Measurements from ENCODE around the gene GALNT2.

GALNT2 gene

DNA sequence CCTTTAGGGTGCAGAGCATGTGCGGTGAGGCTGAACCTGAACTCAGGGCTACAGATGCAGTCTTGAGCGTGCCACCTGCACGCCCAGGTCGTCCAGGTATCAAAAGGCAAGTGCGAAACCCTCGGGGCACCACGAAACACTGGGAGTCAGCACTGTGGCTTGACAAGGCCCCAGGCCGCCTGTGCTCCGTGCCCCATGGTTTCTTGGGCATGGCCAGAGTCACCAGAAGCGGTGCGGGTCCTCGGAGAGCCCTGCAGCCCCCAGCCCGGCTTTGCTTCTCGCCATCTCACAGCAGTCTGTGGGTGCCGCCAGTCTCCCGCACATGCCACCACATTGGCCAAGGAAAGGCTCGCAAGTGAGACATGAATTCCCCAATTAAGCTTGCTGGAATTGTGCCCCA is 241.8 kb downstream of the GALNT2 start:
- no peaks in the 10 kb centered on the region for H3K36me3 Mint-ChIP-seq (ENCODE audit: low read depth)
- H3K9me3 Mint-ChIP-seq = no peaks in the 10 kb centered on the region
- peaks cover 27% of the 10 kb centered on the region for H3K4me1 Mint-ChIP-seq (ENCODE audit: low read depth)
- H3K27me3 Mint-ChIP-seq = peaks cover 4% of the 10 kb centered on the region
- H3K27ac Mint-ChIP-seq = no peak overlapping the region
- H3K4me3 Mint-ChIP-seq = no peak overlapping the region

DNA sequence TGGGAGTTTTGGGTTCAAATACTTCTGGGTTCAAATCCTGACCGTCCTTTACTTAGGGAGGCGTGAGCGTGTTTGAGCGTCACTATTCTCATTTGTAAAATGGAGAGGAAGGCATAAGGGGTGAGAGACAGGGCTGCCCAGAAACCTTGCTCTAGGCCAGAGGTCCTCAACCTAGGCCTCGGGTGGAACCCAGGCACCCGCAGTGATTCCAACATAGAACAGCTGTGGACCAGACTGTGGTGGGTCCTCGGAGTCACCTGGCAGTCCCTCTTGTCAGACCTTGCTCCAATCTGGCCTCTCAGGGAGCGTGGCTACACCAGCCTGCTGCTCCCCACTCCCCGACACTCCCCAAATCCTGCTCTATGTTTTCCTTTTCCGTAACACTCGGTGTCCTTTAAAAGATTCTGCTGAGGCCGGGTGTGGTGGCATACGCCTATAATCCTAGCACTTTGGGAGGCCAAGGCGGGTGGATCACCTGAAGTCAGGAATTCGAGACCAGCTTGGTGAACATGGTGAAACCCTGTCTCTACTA is 242.7 kb downstream of the GALNT2 start:
- Mint-ChIP-seq H3K9me3 (no peaks in the 10 kb centered on the region), H3K27me3 (peaks cover 4% of the 10 kb centered on the region), H3K4me3 (no peak overlapping the region), H3K4me1 (ENCODE audit: low read depth) (peaks cover 19% of the 10 kb centered on the region), H3K27ac (no peak overlapping the region), H3K36me3 (ENCODE audit: low read depth) (no peaks in the 10 kb centered on the region)

DNA sequence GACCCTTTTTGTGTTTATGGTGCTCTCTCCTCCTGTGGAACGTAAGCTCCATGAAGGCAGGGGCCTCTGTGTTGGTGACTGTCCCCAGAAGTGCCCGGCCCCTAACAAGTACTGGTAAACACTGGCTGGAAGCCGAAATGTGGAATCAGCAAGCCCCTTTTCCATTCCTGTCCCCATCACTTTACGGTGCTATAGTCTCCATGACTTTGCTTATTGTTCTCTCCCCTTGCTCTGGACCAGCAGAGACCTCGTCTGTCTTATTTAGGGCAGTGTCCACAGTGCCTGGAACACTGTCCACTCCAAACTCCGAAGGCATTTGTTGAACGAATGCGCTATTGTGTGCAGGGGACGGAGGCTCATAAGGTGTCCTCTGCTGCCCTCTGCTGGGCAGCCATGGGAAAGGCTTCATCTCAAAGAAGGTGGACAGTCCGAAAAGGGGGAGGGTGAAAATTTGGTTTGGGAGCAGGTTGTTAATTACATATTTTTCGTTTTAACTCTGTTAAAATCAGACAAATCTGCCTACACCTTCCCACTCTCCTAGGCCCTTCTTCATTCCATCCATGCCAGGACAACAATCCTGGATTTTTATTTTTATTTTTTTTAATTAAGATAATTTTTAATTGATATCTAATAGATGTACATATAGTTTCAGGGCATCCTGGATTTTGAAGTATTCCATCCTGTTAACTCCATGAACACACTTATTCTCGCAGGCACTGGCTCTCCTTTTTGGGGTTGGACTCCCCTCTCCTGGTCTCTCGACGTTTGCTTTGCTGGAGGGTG is 243.5 kb downstream of the GALNT2 start:
- H3K9me3 Mint-ChIP-seq = no peaks in the 10 kb centered on the region
- H3K4me1 Mint-ChIP-seq (ENCODE audit: low read depth) = peaks cover 15% of the 10 kb centered on the region
- peaks cover 4% of the 10 kb centered on the region for H3K27me3 Mint-ChIP-seq
- no peak overlapping the region for H3K4me3 Mint-ChIP-seq
- no peak overlapping the region for H3K27ac Mint-ChIP-seq
- no peaks in the 10 kb centered on the region for H3K36me3 Mint-ChIP-seq (ENCODE audit: low read depth)

DNA sequence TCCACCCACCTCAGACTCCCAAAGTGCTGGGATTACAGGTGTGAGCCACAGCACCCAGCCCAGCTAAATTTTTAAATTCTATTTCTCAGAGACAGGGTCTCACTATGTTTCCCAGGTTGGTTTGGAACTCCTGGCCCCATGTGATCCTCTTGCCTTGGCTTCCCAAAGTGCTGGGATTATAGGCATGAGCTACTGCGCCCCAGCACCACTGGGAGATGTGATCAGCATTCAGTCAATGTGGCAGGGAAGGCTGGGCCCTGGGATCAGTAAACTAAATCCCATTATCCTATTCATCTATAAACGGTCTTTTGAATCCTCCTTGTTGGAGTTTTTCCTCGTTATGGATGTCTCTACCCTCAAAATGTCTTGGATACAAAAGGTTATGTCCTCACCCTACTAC is 245.6 kb downstream of the GALNT2 start:
- no peak overlapping the region for H3K27ac Mint-ChIP-seq
- H3K4me3 Mint-ChIP-seq = no peak overlapping the region
- H3K9me3 Mint-ChIP-seq = no peaks in the 10 kb centered on the region
- peaks cover 3% of the 10 kb centered on the region for H3K4me1 Mint-ChIP-seq (ENCODE audit: low read depth)
- peaks cover 4% of the 10 kb centered on the region for H3K27me3 Mint-ChIP-seq
- H3K36me3 Mint-ChIP-seq (ENCODE audit: low read depth) = no peaks in the 10 kb centered on the region

DNA sequence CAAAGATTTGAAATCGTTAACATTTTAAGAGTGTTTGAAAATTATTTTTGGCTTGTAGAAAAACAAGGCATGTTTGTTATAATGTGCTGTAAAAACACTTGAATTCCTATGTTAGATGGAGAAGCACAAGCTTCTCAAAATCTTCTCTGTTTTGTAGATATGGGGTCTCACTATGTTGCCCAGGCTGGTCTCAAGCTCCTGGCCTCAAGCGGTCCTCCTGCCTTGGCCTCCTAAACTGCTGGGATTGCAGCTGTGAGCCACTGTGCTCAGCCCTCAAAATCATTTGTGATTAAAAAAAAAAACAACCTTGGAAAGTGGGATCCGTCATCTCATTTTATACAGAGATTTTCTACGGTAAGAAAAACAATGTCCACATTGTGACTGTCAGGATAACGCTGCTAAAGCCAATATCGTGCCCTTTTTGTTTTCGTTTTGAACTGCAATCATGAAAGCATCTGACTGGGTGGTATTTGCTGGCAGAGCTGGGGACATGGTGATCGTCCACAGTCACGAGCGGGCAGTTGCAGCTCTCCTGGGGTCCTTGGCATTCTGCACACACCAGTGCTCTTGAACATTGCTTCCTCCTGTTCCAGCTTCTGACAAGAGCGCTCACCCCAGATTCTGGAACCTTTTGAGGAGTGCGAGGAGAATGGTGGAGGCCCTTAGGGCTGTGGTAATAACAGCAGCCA is 246.6 kb downstream of the GALNT2 start:
- no peak overlapping the region for H3K4me3 Mint-ChIP-seq
- H3K36me3 Mint-ChIP-seq (ENCODE audit: low read depth) = no peaks in the 10 kb centered on the region
- peaks cover 4% of the 10 kb centered on the region for H3K27me3 Mint-ChIP-seq
- H3K9me3 Mint-ChIP-seq = no peaks in the 10 kb centered on the region
- no peak overlapping the region for H3K27ac Mint-ChIP-seq
- H3K4me1 Mint-ChIP-seq (ENCODE audit: low read depth) = peaks cover 3% of the 10 kb centered on the region

DNA sequence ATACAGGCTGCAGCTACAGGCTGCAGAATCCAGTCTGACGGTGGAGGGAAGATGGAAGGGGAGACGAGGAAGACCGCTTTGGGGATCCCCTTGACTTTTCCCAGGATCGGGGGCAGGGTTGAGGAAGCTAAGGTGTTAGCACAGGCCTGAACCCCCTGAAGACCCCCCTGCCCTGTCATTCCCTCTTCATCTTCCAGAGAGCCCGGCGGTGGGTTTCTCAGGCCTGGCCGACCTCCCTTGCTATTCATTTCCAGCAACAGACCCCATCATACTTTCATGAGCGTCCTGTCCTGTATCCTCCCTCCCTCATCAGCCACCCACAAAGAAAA is 247.1 kb downstream of the GALNT2 start:
- H3K36me3 Mint-ChIP-seq (ENCODE audit: low read depth) = no peaks in the 10 kb centered on the region
- peaks cover 4% of the 10 kb centered on the region for H3K27me3 Mint-ChIP-seq
- no peaks in the 10 kb centered on the region for H3K9me3 Mint-ChIP-seq
- no peak overlapping the region for H3K4me3 Mint-ChIP-seq
- H3K27ac Mint-ChIP-seq = no peak overlapping the region
- H3K4me1 Mint-ChIP-seq (ENCODE audit: low read depth) = peaks cover 3% of the 10 kb centered on the region

DNA sequence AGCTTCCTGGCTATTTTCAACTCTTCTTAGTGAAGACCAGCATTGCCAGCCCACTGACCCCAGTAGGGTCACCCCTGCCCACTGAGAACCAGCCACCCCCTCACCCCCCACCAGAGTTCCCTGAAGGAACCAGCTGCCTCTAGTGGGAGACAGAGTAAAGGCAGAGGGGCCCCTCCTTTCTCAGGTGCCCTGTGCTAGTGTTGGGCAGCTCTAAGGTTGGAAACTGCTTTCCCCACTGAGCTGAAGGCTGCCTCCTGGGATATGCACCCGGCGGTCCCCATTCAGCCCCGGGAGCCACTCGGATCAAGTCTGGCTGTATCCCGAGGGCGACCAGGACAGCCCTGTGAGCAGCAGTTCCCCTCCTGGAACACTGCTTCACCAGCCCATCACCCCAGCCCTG is 248.1 kb downstream of the GALNT2 start:
- Mint-ChIP-seq H3K4me1 (ENCODE audit: low read depth) (peaks cover 3% of the 10 kb centered on the region), H3K4me3 (no peak overlapping the region), H3K36me3 (ENCODE audit: low read depth) (no peaks in the 10 kb centered on the region), H3K27ac (no peak overlapping the region), H3K27me3 (peaks cover 4% of the 10 kb centered on the region), H3K9me3 (no peaks in the 10 kb centered on the region)

DNA sequence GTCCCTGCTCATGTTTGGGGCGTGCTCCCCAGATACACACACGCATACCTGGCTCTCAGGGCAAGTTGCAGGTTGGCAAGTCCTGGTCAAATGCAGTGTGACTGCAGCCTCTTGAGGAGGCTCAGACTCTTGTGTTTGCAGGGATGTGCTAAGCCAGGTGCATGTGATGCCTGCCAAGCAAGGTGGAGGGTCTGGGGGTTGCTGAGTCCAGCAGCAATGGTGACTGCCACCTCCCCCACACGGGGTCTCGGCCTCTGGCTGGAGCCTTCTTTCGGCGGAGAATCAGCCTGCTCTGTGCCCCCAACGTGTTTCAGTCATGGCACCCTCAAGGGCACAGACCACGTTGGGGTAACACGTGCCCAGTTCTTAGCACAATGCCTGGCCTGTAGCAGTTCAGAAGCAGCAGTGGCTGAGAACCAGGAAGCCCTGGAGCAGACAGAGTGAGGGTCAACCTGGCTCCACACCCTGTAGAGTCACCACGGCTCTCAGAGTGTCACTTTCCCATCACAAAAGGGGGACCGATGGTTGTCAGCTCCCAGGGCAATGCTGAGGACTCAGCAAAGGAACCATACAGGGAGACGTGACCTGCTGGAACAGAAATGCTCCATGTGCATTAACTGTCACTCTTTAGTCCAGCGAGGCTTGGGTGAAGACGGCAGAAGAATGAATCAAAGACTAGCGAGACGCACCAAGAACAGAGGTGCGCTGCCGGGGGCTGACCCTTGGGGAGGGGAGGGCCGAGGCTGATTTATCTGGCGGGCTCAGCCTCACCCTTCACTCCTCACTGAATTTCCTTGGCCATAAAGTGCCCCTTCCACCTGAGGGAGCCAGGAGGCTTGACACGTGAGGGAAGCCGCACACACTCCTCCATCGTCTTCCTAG is 250.1 kb downstream of the GALNT2 start:
- no peaks in the 10 kb centered on the region for H3K4me1 Mint-ChIP-seq (ENCODE audit: low read depth)
- no peak overlapping the region for H3K4me3 Mint-ChIP-seq
- no peak overlapping the region for H3K27ac Mint-ChIP-seq
- peaks cover 4% of the 10 kb centered on the region for H3K27me3 Mint-ChIP-seq
- no peaks in the 10 kb centered on the region for H3K36me3 Mint-ChIP-seq (ENCODE audit: low read depth)
- H3K9me3 Mint-ChIP-seq = no peaks in the 10 kb centered on the region

DNA sequence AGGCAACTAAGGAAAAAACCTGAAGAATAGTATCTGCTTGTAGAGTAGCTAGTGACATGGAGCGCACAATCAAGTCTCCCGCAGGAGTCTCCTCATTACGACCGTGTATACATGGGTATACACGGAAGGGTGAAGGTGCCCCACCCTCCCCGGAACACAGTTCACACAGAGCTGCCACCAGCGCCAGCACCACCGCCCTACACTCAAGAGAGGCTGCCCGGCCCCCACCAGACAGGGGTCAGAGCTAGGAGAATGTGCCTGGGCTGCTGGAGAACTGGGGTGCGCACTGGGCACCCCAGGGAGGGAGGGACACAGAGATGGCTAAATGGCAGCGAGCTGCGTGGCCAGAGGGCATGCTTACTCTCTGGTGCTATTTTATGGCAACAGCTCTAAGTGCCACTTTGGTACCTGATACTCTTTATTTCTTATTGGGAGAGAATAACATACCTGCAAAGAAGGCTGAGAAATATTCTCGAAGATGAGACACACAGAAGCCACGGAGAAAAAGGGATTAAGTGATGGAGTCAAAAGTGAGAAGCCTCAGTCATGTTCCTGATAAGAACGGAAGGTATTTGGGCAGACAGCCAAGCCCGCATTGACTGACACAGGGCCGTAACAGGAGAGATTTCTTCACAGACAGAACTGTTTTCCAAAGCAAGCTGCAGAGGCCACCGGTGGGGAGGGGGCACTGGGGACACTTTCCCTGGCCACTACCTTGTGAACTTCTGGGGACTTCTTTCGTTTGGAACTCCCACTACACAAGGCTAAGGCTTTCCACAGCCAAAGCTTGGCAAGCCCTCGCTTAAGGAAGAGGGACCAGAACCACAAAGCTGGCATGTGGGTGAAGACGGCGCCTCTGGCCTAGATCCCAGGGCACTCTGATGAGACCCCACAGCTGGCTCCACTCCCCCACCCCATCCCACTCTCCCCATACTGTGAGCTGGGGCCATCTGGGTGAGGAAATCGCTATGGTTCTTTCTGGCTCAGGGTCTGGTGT is 251.1 kb downstream of the GALNT2 start:
- no peaks in the 10 kb centered on the region for H3K36me3 Mint-ChIP-seq (ENCODE audit: low read depth)
- H3K4me3 Mint-ChIP-seq = no peak overlapping the region
- peaks cover 2% of the 10 kb centered on the region for H3K27me3 Mint-ChIP-seq
- no peaks in the 10 kb centered on the region for H3K4me1 Mint-ChIP-seq (ENCODE audit: low read depth)
- H3K9me3 Mint-ChIP-seq = no peaks in the 10 kb centered on the region
- H3K27ac Mint-ChIP-seq = no peak overlapping the region

DNA sequence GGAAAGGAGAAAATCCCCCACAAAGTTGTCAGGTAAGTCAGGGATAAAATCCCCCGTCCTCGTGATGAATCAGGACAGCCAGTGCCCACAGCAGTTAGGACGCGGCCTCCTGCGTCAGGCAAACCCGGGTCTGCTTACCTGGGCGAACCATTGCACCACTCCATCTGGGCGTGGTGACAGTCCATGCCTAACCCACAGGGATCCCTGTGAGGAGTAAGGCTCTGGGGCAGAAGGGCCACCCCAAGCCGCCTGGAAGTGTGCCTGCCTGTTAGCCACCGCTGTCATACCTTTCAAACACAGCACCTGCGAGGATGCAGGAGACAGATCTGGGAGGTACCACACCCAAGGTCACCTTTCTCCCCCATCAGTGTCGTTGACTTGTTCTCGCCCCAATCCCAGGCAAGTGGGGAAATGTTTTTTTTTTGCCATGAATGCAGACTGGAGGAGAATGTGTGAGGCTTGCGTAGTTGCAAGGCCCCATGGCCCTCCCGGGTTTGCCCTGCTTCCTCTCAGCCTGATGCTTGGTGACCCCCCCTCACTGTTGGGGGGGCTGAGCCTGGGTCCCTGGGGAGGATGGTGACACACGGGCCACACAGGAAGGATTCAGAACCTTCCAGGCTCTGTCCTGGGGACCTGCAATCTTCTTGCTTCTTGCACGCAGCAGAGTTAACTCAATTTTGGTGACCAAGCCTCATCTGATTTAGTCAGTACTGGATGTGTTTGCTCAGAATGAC is 252.1 kb downstream of the GALNT2 start:
- Mint-ChIP-seq H3K9me3 (no peaks in the 10 kb centered on the region), H3K27me3 (no peaks in the 10 kb centered on the region), H3K36me3 (ENCODE audit: low read depth) (no peaks in the 10 kb centered on the region), H3K27ac (no peak overlapping the region), H3K4me3 (no peak overlapping the region), H3K4me1 (ENCODE audit: low read depth) (no peaks in the 10 kb centered on the region)

DNA sequence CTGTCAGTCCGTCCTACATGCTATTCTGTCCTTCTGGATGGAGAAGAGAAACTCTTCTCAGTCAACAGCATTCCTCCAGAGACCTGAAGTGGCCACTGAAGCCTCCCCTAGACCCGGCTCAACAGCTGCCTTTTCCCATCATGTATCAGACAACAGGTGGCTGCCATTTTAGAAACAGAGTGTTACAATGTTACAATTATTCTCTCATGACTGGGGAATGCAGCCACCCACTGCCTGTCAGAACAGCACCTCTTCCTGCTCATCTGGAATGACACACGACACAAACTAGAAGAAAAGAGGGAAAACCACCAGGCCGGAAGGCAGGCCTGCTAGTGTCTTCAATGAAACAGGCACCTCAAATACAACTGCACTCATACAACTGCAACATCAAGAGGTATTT is 253.8 kb downstream of the GALNT2 start:
- Mint-ChIP-seq H3K27ac (no peak overlapping the region), H3K36me3 (ENCODE audit: low read depth) (no peaks in the 10 kb centered on the region), H3K9me3 (no peaks in the 10 kb centered on the region), H3K4me1 (ENCODE audit: low read depth) (no peaks in the 10 kb centered on the region), H3K27me3 (no peaks in the 10 kb centered on the region), H3K4me3 (no peak overlapping the region)

DNA sequence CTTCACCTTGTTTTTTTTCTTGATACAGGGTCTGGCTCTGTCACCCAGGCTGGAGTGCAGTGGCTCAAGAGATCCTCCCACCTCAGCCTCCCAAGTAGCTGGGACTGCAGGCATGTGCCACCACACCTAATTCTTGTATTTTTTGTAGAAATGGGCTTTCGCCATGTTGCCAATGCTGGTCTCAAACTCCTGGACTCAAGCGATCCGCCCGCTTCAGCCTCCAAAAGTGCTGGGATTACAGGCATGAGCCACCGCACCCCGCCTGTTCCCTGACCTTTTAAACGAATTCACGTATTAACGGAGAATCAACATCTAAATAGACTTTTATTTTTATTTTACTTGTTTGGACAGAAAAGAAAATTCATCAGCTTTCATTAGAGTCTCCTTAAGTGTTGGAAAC is 254.3 kb downstream of the GALNT2 start:
- Mint-ChIP-seq H3K9me3 (no peaks in the 10 kb centered on the region), H3K4me1 (ENCODE audit: low read depth) (no peaks in the 10 kb centered on the region), H3K27ac (no peak overlapping the region), H3K36me3 (ENCODE audit: low read depth) (no peaks in the 10 kb centered on the region), H3K27me3 (no peaks in the 10 kb centered on the region), H3K4me3 (no peak overlapping the region)

DNA sequence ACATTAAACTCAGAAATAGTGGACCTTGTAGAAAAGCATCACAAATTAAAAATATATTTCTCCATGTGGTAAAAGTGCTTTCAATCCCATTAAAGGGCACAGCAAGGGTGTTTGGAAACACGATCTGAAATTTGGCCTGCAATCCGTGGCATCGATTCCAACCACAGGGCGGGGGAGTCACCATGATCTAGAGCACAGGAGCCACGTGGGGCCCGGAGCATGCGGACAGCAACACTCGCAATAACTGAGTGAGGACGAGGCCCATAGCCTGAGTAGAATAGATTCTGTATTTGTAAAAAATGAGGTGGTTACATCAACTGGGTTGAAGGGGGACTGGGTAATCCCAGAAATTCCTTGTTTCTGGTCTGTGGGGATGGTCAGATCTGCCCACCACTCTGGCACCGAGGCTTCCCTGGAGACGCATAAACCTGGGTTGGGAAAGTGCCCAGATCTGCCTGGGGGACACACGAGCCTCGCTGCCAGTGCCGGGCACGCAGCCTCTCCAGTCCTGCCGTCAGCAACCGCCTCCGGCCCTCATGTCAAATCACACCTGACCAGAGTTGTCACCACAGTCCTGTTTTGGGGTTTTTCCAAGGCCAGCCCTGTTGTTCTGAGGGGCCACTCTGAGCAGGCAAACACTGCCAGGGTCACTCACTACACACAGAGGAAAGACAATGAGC is 254.8 kb downstream of the GALNT2 start:
- no peaks in the 10 kb centered on the region for H3K36me3 Mint-ChIP-seq (ENCODE audit: low read depth)
- H3K4me3 Mint-ChIP-seq = no peak overlapping the region
- no peaks in the 10 kb centered on the region for H3K27me3 Mint-ChIP-seq
- no peaks in the 10 kb centered on the region for H3K4me1 Mint-ChIP-seq (ENCODE audit: low read depth)
- H3K27ac Mint-ChIP-seq = peak overlapping the region; percentile 21
- H3K9me3 Mint-ChIP-seq = no peaks in the 10 kb centered on the region
